ENCODE data around the gene DOCK2.

The DOCK2 gene

DNA sequence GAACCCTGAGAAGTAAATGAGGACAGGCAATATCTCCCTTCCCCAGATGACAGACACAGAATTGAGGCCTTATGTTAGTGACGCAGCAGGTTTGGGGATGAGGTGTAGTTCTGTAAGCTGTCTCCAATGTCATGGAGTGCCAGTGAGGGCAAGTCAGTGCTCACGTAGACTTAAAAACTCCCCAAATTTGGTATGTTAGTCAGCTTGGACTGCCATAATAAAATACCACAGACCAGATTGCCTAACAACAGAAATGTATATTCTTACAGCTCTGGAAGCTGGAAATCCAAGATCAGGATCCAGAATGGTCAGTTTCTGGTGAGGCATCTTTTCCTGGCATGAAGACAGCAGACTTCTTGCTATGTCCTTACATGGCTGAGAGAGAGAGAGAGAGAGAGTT lies 483.5 kb downstream of the DOCK2 start:
- DNase-seq (ENCODE audit: low read depth, low spot score) = no peak

- DNase-seq (ENCODE audit: low read depth, low spot score) = no peak
Observed at GRCh38 chr5:170121321-170121720, 484.2 kb downstream of the DOCK2 start.

DNA sequence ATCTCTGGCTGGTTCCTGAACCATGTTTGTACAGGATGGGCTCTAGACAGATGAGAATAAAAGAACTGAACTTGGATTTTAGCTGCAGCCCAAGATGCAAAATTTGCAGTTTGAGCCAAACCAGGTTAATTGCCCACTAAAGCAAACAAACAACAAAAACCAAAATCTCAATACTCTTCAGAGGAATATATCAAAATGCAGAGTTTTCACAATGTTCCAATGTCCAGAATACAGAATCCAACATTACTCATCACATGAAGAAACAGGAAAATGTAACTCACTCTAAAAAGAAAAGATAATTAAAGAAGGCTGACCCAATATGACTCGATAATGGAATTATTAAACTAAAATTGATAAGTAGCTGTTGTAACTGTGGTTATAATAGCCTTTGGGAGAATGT lies 489.0 kb downstream of the DOCK2 start:
- DNase-seq (ENCODE audit: low read depth, low spot score) = no peak

DNA sequence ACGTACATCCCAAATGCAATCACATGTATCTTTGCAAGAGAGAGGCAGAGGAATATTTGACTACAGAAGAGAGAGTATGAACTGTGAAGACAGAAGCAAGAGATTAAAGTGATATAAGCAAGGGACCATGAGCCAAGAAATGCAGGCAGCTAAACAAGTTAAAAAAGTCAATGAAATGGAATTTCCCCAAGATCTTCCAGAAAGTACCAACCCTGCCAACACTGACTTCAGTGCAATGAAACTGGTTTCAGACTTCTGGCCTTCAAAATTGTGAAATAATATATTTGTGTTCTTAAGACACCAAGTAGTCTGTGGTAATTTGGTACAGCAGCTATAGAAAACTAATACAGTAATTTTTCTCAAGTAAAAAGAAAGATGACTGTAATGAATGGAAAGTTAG lies 489.6 kb downstream of the DOCK2 start:
- DNase-seq (ENCODE audit: low read depth, low spot score) = no peak

DNA sequence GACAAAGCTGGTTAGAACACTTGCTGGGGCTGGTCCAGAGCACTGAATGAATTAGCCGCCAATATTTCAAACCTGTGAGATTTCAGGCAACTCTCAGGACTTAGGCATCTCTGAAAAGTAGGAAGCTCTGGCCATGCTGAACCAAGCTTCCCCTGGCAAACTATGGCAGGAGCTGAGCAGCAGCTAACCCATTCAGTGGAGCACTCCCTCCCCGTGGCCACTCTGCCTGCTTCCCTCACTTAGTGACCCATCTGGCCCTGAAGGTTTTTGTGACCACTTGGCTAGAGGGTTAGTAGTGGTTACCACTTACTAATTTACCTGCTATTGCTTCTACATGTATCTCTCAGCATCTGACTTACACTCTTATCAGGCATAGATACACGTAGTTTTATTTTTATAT lies 494.2 kb downstream of the DOCK2 start:
- DNase-seq (ENCODE audit: low read depth, low spot score) = no peak

DNA sequence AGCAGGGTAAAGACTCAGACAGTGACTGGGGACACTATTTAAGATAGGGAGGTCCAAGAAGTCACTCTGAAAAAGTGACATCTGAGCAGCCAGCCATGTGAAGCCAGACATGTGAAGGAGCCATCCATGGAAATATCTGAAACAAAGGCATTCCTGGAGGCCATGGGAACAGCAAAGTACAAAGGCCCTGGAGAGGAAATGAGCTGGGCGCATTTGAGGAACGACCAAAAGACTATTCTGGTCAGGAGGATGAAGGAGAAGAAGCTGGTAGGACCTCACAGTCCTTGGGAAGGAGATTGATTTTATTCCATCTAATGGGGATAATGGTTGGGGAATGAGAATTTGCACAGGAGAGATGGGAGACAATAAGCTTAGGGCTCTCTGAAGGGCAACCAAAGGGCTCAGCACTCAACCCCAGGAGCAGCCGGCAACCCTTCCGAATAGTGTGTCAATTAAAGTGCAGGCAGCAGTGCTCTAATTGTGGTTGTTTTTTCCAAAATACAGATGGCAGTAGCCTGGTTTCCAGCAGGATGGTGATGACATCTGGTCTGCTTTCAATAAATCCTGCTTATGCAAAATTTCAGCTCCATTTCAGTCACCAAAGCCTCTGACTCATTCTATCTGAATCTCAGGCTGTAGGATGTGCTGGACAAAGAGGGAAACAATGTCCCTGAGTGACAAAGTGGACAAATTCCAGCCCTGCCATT lies 495.3 kb downstream of the DOCK2 start:
- no peak for DNase-seq (ENCODE audit: low read depth, low spot score)
